Activated B cell treated with CpG ODN at 0.5 μM for 24 hours (primary cell): Measurements from ENCODE around the gene CKS1B. TPM values are rescaled to one million over a fixed set of nuclear protein-coding genes. Genes with fewer than 3 reads are reported as not detected.
A peak's percentile ranks its signal among the peaks of the same experiment; 100 is the strongest.
"Not testable (repeated sequence)": the region's sequence is repeated elsewhere in the genome, so short reads cannot be mapped to it uniquely, and the experiment has no call there.

Source experiments
- ATAC-seq: fragments of 200-7000 bp; cut with Tn5 transposase; one replicate; pipeline ENCODE4 v1.10.0; 2021; ENCODE audit warnings: low read depth, mild to moderate bottlenecking, moderate library complexity
- CTCF ChIA-PET: fragments of 350-600 bp; sonication (Branson Sonifier 250); formaldehyde crosslinking; loops from one replicate; lab custom pipeline; 2021; ENCODE audit warnings: antibody characterized with exemption; lab: Charles Lee
- POLR2A ChIA-PET: fragments of 350-600 bp; sonication (Branson Sonifier 250); formaldehyde crosslinking; loops from one replicate; lab custom pipeline; 2021; ENCODE audit warnings: antibody characterized with exemption; lab: Charles Lee
- DNase-seq: peaks from one replicate; pipeline ENCODE4 v3.0.0; 2022
- H3K27ac Mint-ChIP-seq: one replicate; pipeline ENCODE4 v1.8.0; 2020; ENCODE audit warnings: mixed read lengths
- H3K27me3 Mint-ChIP-seq: one replicate; pipeline ENCODE4 v1.8.0; 2021; ENCODE audit warnings: mixed read lengths
- H3K36me3 Mint-ChIP-seq: one replicate; pipeline ENCODE4 v1.8.0; 2021; ENCODE audit warnings: low read depth, mixed read lengths
- H3K4me1 Mint-ChIP-seq: one replicate; pipeline ENCODE4 v1.8.0; 2021; ENCODE audit warnings: mixed read lengths
- H3K4me3 Mint-ChIP-seq: one replicate; pipeline ENCODE4 v1.8.0; 2020; ENCODE audit warnings: mild to moderate bottlenecking, mixed read lengths
- H3K9me3 Mint-ChIP-seq: one replicate; pipeline ENCODE4 v1.8.0; 2020; ENCODE audit warnings: mixed read lengths
- intact Hi-C: fragments of 100-400 bp; cut with micrococcal nuclease; formaldehyde crosslinking; loops from one replicate; pipeline ENCODE4 v1.15.1; 2024
- total RNA-seq: library from RNA; stranded (reverse); gene quantifications from 2 replicates; pipeline ENCODE4 v1.2.3, GENCODE V29; 2022
- TF ChIP-seq, protein P1 (sequence below): fragments of 200-600 bp; IDR thresholded peaks from one replicate; pipeline ENCODE4 v1.8.0; 2022; ENCODE audit warnings: antibody characterized with exemption, mild to moderate bottlenecking

CKS1B gene
- total RNA-seq, 1 donor from 2014 or later, result 25.3 TPM

DNA sequence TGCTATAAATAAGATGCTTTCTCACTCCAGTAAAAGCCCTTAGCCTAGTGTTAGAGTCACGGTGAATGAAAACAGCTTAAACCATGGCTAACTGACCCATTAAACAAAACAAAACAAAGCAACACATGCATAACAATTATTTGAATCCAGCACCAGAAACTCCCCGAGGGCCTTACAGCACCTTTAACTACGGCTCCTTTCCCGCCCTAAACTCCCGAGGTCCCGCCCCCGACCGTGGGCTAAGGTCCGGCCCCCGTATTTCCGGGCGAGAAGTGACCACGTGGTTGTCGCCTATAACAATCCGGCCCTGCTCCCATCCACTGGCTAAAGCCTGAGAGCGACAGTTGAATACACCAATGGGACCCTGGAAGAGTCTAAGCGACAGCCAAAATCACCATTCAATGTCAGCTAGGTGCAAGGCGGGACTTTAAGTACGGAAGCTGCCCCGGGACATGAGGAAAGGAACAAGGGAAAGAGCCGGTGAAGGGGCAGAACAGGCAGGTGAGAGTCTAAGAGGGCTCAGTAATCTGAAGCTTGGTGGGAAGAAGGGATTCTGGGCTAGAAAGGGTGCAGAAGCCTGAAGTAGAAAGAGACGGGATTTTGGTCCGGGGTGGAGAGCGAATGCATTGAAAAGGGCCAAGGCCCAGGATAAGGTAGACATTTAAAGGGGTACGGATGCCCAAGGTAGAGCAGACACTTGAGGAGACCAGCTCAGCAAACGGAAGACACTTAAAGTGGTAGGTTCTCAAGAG, 8.6 kb downstream of the CKS1B start, which contains the start of gene FLAD1:
Gene FLAD1 (plus strand): TSS at position 448 of the 752 bp plus-strand sequence. CDS start 351 bp downstream, outside the sequence.
- Mint-ChIP-seq H3K9me3 (no peaks in the 10 kb centered on the region), H3K4me3 (no peak within 1 kb of the TSS), H3K36me3 (peaks cover 19% of the 10 kb centered on the region), H3K27ac (no peak within 1 kb of the TSS), H3K4me1 (peaks cover 9% of the 10 kb centered on the region), H3K27me3 (no peaks in the 10 kb centered on the region)
- POLR2A ChIA-PET, result interaction anchor here (0.5 to 2.7 kb wide), 20 partner anchors 9 to 1322 kb away, joined by 3 to 36 read pairs (median 6); partner anchors contain the start of genes ADAM15, CKS1B, LENEP and PBXIP1
- CTCF ChIA-PET, result interaction anchor here (0.7 to 3.0 kb wide), 6 partner anchors 9 to 79 kb away, joined by 3 to 26 read pairs (median 4); partner anchors contain the start of genes PMVK and PYGO2
- DNase-seq (peak; percentile 81), ATAC-seq (peak; percentile 100)
- intact Hi-C loops, result loop anchor here (1.0 to 2.0 kb wide), 4 partner anchors 9 to 34 kb away; partner anchors contain the start of genes CKS1B and ZBTB7B
- TF ChIP-seq, protein P1, sequence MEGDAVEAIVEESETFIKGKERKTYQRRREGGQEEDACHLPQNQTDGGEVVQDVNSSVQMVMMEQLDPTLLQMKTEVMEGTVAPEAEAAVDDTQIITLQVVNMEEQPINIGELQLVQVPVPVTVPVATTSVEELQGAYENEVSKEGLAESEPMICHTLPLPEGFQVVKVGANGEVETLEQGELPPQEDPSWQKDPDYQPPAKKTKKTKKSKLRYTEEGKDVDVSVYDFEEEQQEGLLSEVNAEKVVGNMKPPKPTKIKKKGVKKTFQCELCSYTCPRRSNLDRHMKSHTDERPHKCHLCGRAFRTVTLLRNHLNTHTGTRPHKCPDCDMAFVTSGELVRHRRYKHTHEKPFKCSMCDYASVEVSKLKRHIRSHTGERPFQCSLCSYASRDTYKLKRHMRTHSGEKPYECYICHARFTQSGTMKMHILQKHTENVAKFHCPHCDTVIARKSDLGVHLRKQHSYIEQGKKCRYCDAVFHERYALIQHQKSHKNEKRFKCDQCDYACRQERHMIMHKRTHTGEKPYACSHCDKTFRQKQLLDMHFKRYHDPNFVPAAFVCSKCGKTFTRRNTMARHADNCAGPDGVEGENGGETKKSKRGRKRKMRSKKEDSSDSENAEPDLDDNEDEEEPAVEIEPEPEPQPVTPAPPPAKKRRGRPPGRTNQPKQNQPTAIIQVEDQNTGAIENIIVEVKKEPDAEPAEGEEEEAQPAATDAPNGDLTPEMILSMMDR, result no peak

DNA sequence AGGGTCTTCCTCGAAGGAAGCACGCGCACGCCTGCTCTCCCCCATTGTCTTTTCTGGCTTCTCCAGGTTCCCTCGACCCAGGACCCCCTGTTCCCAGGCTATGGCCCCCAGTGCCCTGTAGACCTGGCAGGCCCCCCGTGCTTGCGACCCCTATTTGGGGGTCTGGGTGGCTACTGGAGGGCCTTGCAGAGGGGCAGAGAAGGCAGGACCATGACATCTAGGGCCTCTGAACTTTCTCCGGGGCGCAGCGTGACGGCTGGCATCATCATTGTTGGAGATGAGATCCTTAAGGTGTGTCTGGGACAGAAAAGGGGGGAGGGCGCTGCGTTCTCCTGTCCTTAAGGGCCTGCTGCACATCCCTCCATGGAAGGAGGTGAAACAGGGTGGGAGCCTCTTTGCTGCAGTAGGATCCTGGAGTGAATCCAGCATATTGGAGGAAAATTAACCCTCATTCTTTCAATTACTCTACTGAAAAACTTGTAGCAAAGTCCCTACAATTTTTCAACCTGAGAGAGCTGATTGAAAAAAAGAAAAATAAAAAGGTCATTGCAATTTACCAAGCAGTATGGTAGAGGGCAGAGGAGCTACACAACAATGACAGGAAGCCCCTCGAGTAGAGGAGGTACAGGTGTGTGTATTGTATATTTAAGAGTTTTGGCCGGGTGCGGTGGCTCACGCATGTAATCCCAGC, 9.4 kb downstream of the CKS1B start:
- peaks cover 23% of the 10 kb centered on the region for H3K36me3 Mint-ChIP-seq

GRCh38 chr1:154986736-154987135, 12.3 kb downstream of the CKS1B start:
- CTCF ChIA-PET, H3K27me3 Mint-ChIP-seq, ATAC-seq, DNase-seq, H3K9me3 Mint-ChIP-seq, H3K27ac Mint-ChIP-seq, intact Hi-C loops, H3K4me3 Mint-ChIP-seq: not testable (repeated sequence)
- peaks cover 14% of the 10 kb centered on the region for H3K4me1 Mint-ChIP-seq
- POLR2A ChIA-PET, result interaction anchor here (0.8 to 2.4 kb wide), 2 partner anchors 10 to 31 kb away, joined by 4 to 8 read pairs; no protein-coding TSS in a partner anchor
- peaks cover 36% of the 10 kb centered on the region for H3K36me3 Mint-ChIP-seq

More for the DNA sequence above, 9.4 kb downstream of the CKS1B start:
- ATAC-seq (no peak), DNase-seq (no peak)
- H3K27ac Mint-ChIP-seq, result no peak overlapping the region
- ChIA-PET CTCF (interaction anchor here (0.7 to 3.0 kb wide), 7 partner anchors 9 to 494 kb away, joined by 3 to 26 read pairs (median 5); partner anchors contain the start of gene PYGO2), POLR2A (interaction anchor here (0.6 to 2.7 kb wide), 20 partner anchors 8 to 101 kb away, joined by 3 to 36 read pairs (median 6); partner anchors contain the start of genes ADAM15, CKS1B, LENEP and PBXIP1)
- H3K27me3 Mint-ChIP-seq, result no peaks in the 10 kb centered on the region
- no peak overlapping the region for H3K4me3 Mint-ChIP-seq
- TF ChIP-seq, protein P1, result no peak
- H3K4me1 Mint-ChIP-seq, result peaks cover 9% of the 10 kb centered on the region
- no peaks in the 10 kb centered on the region for H3K9me3 Mint-ChIP-seq
- intact Hi-C loops, result loop anchor here (1.0 to 2.0 kb wide), 4 partner anchors 10 to 33 kb away; partner anchors contain the start of genes CKS1B and ZBTB7B

- ChIA-PET POLR2A (interaction anchor here (0.6 to 2.4 kb wide), 3 partner anchors 11 to 184 kb away, joined by 3 to 8 read pairs (median 5); partner anchors contain the start of gene CKS1B), CTCF (interaction anchor here (1.4 kb wide), 1 partner anchor 30 kb away, joined by 3 read pairs; no protein-coding TSS in a partner anchor)
- no peak overlapping the region for H3K4me3 Mint-ChIP-seq
- DNase-seq, result no peak
- TF ChIP-seq, protein P1, result no peak
- H3K9me3 Mint-ChIP-seq, result no peaks in the 10 kb centered on the region
- no peak for ATAC-seq
- H3K27me3 Mint-ChIP-seq, result no peaks in the 10 kb centered on the region
- H3K27ac Mint-ChIP-seq, result no peak overlapping the region
- intact Hi-C loops, result no loop called here
- H3K4me1 Mint-ChIP-seq, result peaks cover 14% of the 10 kb centered on the region
- H3K36me3 Mint-ChIP-seq, result peaks cover 37% of the 10 kb centered on the region
Observed at GRCh38 chr1:154987326-154987725, 12.8 kb downstream of the CKS1B start.
